Measurements from ENCODE around the gene SCN4B. TPM values are rescaled to one million over a fixed set of nuclear protein-coding genes. Genes with fewer than 3 reads are reported as not detected.

Gene SCN4B
- total RNA-seq, 1 donor from 2014 or later, result 1.1 TPM

DNA sequence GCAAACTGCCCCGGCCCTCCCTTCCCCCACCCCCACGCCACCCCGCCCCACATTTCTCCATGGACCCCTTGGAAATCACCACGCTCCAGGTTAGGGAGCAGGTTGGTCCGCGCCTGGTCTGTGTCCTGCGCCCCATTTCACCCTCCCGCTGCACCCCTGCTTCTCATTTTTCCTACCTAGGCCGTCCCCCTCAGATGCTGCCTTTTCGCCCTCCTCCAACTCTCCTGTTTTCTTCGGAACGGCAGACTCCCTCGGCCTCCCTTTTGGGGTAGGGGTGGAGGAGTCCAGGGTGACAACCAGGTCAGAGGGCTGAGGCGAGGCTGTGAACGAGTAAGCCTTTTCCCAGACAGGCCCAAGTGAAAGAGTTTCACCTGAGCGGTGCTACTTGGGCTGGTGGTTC, 893 bp upstream of the SCN4B start:
- intact Hi-C loops (cut with DNase I), result no loop called here

DNA sequence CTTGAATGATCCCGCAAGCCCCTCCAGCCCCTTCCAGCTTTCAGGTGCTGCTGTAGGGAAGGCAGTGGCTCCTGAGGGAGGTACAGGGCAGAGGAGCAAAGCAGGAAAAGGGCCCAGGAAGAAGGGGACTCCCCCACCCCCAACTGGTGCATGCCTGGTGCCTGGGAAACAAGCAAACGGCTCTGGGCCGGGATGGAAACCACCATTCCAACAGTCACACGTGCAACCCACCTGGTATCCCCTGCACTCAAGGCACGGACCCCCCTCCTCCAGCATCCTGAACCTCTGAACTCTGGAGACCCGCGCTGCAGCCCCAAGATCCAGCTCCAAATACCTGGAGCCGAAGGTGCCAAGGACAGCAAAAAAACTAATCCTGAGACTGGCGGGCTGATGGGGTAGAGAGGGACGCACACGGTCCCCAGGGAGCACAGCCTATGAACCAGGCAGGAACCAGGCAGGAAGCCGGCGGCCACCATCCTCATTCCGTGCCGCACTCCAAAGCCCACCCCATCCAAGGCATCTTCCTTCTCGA, 537 bp downstream of the SCN4B start:
- intact Hi-C loops (cut with DNase I), result no loop called here
- TF ChIP-seq, protein P1, sequence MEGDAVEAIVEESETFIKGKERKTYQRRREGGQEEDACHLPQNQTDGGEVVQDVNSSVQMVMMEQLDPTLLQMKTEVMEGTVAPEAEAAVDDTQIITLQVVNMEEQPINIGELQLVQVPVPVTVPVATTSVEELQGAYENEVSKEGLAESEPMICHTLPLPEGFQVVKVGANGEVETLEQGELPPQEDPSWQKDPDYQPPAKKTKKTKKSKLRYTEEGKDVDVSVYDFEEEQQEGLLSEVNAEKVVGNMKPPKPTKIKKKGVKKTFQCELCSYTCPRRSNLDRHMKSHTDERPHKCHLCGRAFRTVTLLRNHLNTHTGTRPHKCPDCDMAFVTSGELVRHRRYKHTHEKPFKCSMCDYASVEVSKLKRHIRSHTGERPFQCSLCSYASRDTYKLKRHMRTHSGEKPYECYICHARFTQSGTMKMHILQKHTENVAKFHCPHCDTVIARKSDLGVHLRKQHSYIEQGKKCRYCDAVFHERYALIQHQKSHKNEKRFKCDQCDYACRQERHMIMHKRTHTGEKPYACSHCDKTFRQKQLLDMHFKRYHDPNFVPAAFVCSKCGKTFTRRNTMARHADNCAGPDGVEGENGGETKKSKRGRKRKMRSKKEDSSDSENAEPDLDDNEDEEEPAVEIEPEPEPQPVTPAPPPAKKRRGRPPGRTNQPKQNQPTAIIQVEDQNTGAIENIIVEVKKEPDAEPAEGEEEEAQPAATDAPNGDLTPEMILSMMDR (IDR thresholded peaks at IDR 0.05), result no peak
- Histone ChIP-seq H3K27ac (no peak overlapping the region), H3K27me3 (no peaks in the 10 kb centered on the region), H3K4me1 (peaks cover 3 to 8% of the 10 kb centered on the region in 2 donors), H3K9me3 (no peaks in the 10 kb centered on the region), H3K4me3 (peak overlapping the region; percentile 52 to 64), H3K36me3 (no peaks in the 10 kb centered on the region)
- DNase-seq (ENCODE audit: low spot score in 2 of 2), result no peak

More for the DNA sequence above, 893 bp upstream of the SCN4B start:
- Histone ChIP-seq H3K36me3 (no peaks in the 10 kb centered on the region), H3K4me1 (peaks cover 3 to 8% of the 10 kb centered on the region in 2 donors), H3K27me3 (no peaks in the 10 kb centered on the region), H3K4me3 (peak overlapping the region; percentile 52 to 64), H3K27ac (no peak overlapping the region), H3K9me3 (no peaks in the 10 kb centered on the region)
- TF ChIP-seq, protein P1 (IDR thresholded peaks at IDR 0.05), result no peak
- no peak for DNase-seq (ENCODE audit: low spot score in 2 of 2)

DNA sequence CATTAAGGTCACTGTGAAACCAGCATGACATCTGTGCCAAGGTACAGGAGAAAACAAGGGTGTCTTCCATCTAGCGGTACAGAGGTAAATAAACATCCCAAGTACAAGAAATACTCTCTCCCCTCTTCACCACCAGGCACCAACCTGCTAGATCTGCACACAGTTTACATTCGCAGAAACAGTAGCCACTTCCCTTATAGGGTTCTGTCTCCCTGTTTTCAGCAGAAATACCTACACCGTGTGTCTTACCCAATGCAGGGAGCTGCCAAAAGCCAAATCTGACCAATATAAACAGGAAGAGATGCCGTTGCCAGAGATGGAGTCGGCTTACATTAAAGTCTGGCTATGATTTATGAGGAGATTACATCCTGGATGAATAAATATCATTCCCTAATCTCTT, 1.2 kb downstream of the SCN4B start:
- H3K27ac ChIP-seq, result no peak overlapping the region
- intact Hi-C loops (cut with DNase I), result no loop called here
- H3K36me3 ChIP-seq, result no peaks in the 10 kb centered on the region
- peaks cover 3 to 8% of the 10 kb centered on the region in 2 donors for H3K4me1 ChIP-seq
- DNase-seq (ENCODE audit: low spot score in 2 of 2), result no peak
- TF ChIP-seq, protein P1 (IDR thresholded peaks at IDR 0.05), result no peak
- H3K4me3 ChIP-seq, result no peak overlapping the region
- no peaks in the 10 kb centered on the region for H3K9me3 ChIP-seq
- no peaks in the 10 kb centered on the region for H3K27me3 ChIP-seq

DNA sequence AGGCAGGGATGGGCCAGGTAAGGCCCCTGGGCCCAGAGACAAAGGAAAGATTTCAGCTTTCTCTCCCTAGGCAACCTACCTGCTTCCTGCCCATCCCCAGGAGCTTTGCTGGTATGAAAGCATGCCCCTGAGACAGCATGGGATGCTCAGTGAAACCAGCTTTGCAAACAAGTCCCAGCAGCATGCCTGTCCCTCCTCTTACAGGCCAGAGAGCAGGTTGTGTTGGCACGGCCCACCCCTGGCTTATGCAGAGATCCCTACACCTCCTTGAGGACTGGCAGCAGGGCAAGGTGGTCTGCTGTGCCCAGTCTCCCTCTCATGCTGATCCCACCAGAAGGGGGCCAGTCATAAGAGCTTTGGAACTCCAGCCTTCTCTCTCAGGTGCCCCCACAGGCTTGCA, 3.1 kb downstream of the SCN4B start:
- H3K9me3 ChIP-seq, result no peaks in the 10 kb centered on the region
- no peaks in the 10 kb centered on the region for H3K27me3 ChIP-seq
- peaks cover 3 to 23% of the 10 kb centered on the region in 2 donors for H3K4me1 ChIP-seq
- no peaks in the 10 kb centered on the region for H3K36me3 ChIP-seq
- no peak overlapping the region for H3K27ac ChIP-seq
- intact Hi-C loops (cut with DNase I), result loop anchor here (5.0 to 10.0 kb wide), 2 partner anchors 208 to 335 kb away; partner anchors contain the start of gene UBE4A
- no peak for DNase-seq (ENCODE audit: low spot score in 2 of 2)
- TF ChIP-seq, protein P1 (IDR thresholded peaks at IDR 0.05), result no peak
- no peak overlapping the region for H3K4me3 ChIP-seq

DNA sequence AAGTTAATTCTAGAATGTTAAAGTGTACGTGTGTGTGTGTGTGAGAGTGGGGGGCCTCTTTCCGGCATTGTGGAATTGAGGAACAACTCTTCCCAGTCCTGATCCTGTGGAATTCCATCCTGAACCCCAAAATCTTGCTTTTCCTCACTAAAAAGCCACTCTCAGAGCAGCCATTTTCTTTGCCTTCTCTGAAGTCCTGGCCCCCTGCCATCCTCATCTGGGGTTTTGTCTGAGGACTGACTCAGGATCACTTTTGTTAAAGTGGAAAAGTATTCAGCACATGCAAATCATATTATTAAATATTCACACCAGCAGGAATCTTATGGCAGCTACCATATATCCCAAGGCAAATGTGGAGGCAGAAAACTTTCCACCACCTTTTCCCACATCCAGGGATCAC, 3.8 kb downstream of the SCN4B start:
- Histone ChIP-seq H3K4me3 (no peak overlapping the region), H3K36me3 (no peaks in the 10 kb centered on the region), H3K27me3 (no peaks in the 10 kb centered on the region), H3K9me3 (no peaks in the 10 kb centered on the region), H3K27ac (no peak overlapping the region), H3K4me1 (peaks cover 3 to 23% of the 10 kb centered on the region in 2 donors)
- TF ChIP-seq, protein P1 (IDR thresholded peaks at IDR 0.05), result no peak
- no peak for DNase-seq (ENCODE audit: low spot score in 2 of 2)
- intact Hi-C loops (cut with DNase I), result loop anchor here (5.0 to 10.0 kb wide), 2 partner anchors 208 to 336 kb away; partner anchors contain the start of gene UBE4A
